Measurements from ENCODE around the gene LGI2. TPM values are rescaled to one million over a fixed set of nuclear protein-coding genes. Genes with fewer than 3 reads are reported as not detected.
"Not testable (repeated sequence)": the region's sequence is repeated elsewhere in the genome, so short reads cannot be mapped to it uniquely, and the experiment has no call there.

The LGI2 gene
- total RNA-seq, 6 experiments from 2014 or later, result not detected

DNA sequence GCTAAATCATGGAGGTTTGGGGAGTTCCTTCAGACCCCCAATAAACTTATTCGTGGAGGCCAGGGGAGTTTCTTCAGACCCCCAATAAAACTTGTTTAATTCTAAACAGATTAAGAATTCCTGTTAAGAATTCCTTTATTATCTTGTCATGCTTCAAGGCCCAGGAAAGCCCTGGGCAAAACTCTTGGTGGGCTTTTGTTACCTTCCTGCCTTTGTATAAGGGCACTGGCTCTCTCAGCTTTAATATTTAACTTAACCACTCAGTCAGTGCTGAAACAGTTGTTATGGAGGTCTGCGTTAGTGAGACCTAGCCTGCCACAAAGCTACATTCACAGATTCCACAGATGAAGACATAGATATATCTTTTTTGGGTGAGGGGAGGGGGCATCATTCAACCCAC, 29.0 kb upstream of the LGI2 start:
- H3K36me3 Mint-ChIP-seq (ENCODE audit: low read depth), result no peaks in the 10 kb centered on the region
- H3K9me3 Mint-ChIP-seq, result no peaks in the 10 kb centered on the region
- TF ChIP-seq, protein P1, sequence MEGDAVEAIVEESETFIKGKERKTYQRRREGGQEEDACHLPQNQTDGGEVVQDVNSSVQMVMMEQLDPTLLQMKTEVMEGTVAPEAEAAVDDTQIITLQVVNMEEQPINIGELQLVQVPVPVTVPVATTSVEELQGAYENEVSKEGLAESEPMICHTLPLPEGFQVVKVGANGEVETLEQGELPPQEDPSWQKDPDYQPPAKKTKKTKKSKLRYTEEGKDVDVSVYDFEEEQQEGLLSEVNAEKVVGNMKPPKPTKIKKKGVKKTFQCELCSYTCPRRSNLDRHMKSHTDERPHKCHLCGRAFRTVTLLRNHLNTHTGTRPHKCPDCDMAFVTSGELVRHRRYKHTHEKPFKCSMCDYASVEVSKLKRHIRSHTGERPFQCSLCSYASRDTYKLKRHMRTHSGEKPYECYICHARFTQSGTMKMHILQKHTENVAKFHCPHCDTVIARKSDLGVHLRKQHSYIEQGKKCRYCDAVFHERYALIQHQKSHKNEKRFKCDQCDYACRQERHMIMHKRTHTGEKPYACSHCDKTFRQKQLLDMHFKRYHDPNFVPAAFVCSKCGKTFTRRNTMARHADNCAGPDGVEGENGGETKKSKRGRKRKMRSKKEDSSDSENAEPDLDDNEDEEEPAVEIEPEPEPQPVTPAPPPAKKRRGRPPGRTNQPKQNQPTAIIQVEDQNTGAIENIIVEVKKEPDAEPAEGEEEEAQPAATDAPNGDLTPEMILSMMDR (IDR thresholded peaks at IDR 0.05), result no peak
- H3K27ac Mint-ChIP-seq, result no peak overlapping the region
- H3K4me3 Mint-ChIP-seq, result no peak overlapping the region
- no peak for DNase-seq
- H3K4me1 Mint-ChIP-seq (ENCODE audit: low read depth), result peaks cover 9% of the 10 kb centered on the region; the same call in 1 of the 2 replicates
- peaks cover 22% of the 10 kb centered on the region for H3K27me3 Mint-ChIP-seq (ENCODE audit: insufficient read depth)

DNA sequence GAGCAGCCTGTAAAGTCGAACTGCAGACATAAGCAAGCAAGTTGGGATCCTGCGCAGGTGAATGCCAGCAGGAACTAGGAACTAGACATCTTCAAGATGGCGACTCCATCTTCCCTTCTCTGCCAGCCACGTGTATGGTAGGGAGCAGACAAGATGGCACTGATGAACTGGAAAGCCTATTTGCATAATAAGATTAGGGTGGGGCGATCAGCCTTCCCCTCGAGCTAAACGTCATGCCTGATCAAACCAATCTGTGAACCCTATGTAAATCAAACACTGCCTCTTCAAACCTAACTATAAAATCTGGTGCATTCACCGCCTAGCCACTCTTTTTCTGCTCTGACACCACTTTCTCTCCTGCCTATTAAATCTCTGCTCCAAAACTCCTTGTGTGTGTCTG, 28.1 kb upstream of the LGI2 start:
- H3K36me3 Mint-ChIP-seq (ENCODE audit: low read depth), result no peaks in the 10 kb centered on the region
- H3K9me3 Mint-ChIP-seq, result no peaks in the 10 kb centered on the region
- H3K4me3 Mint-ChIP-seq, result no peak overlapping the region
- no peak overlapping the region for H3K27ac Mint-ChIP-seq
- no peak for DNase-seq
- TF ChIP-seq, protein P1 (IDR thresholded peaks at IDR 0.05), result no peak
- H3K27me3 Mint-ChIP-seq (ENCODE audit: insufficient read depth), result peaks cover 30% of the 10 kb centered on the region
- H3K4me1 Mint-ChIP-seq (ENCODE audit: low read depth), result peaks cover 9% of the 10 kb centered on the region; the same call in 1 of the 2 replicates

DNA sequence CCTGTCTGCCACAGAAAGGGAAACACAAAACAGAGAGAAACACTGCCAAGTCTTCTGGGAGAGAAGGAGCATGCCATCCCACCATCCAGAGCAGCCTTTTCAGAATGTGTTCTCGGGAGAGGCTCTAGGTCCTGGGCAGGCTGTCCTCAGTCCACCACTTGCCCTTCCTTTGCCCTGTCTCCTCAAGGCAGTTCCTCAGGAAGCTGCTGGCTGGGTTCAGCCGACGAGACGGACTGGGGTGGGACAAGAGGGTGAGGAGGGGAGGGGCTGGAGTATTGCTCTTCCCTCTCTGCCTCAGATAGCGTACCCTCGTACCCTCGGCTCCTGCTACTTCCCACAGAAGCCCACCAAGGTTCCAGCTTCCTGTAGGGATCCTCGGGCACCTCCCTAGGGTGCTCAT, 26.6 kb upstream of the LGI2 start:
- H3K4me1 Mint-ChIP-seq (ENCODE audit: low read depth), result peaks cover 9% of the 10 kb centered on the region; the same call in 1 of the 2 replicates
- no peak overlapping the region for H3K27ac Mint-ChIP-seq
- no peaks in the 10 kb centered on the region for H3K9me3 Mint-ChIP-seq
- no peak overlapping the region for H3K4me3 Mint-ChIP-seq
- TF ChIP-seq, protein P1 (IDR thresholded peaks at IDR 0.05), result no peak
- H3K36me3 Mint-ChIP-seq (ENCODE audit: low read depth), result no peaks in the 10 kb centered on the region
- no peak for DNase-seq
- H3K27me3 Mint-ChIP-seq (ENCODE audit: insufficient read depth), result peaks cover 28% of the 10 kb centered on the region

DNA sequence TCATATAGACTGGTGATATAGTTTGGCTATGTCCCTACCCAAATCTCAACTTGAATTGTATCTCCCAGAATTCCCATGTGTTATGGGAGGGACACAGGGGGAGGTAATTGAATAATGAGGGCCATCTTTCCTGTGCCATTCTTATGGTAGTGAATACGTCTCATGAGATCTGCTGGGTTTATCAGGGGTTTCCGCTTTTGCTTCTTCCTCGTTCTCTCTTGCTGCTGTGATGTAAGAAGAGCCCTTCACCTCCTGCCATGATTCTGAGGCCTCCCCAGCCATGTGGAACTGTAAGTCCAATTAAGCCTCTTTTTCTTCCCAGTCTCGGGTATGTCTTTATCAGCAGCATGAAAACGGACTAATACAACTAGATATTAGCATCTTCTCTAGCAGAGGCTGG, 21.3 kb upstream of the LGI2 start:
- not testable (repeated sequence) for H3K4me1 Mint-ChIP-seq (ENCODE audit: low read depth); H3K9me3 Mint-ChIP-seq; DNase-seq; H3K36me3 Mint-ChIP-seq (ENCODE audit: low read depth); H3K27ac Mint-ChIP-seq; H3K4me3 Mint-ChIP-seq
- peaks cover 29% of the 10 kb centered on the region for H3K27me3 Mint-ChIP-seq (ENCODE audit: insufficient read depth)

- Mint-ChIP-seq H3K27ac (no peak overlapping the region), H3K36me3 (ENCODE audit: low read depth) (no peaks in the 10 kb centered on the region), H3K4me3 (no peak overlapping the region), H3K9me3 (peaks cover 5% of the 10 kb centered on the region; the same call in 1 of the 2 replicates), H3K27me3 (ENCODE audit: insufficient read depth) (peaks cover 27% of the 10 kb centered on the region), H3K4me1 (ENCODE audit: low read depth) (no peaks in the 10 kb centered on the region)
- TF ChIP-seq, protein P1 (IDR thresholded peaks at IDR 0.05), result no peak
- DNase-seq, result no peak
These were observed 20.8 kb upstream of the LGI2 start for GRCh38 chr4:25051534-25051933.

DNA sequence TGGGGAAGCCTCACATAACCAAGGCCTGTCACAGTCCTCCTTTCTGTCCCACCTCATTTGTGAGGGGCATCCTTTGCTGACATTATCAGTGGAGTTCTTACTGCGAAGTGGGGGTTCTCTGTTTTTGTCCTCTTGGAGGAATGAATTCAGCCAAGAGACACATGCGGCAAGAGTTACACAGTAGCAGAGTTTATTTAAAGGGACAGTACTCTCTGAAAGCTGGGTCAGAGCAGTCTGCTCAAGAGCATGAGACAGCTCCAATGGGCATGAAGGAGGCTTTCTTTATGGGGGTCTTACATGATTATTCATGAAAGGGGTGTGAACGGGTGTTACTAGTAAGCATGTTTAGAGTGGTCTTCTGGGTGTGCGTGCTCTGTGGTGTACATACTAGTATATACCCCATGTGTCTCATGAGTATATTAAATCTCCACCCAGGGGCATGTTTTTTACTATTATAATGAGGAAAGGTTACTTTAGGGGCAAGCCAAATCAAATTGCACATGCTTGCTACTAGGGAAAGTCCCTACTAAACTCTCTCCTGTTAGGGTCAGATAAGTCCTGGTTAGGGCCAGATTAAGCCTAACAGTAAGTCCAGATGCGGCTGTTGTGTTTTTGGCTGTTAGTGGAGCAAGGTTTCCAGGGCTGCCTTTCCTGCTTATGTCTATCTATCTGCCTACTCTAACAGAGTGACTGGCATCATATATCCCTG, 19.8 kb upstream of the LGI2 start:
- H3K36me3 Mint-ChIP-seq (ENCODE audit: low read depth), result no peaks in the 10 kb centered on the region
- TF ChIP-seq, protein P1 (IDR thresholded peaks at IDR 0.05), result no peak
- no peaks in the 10 kb centered on the region for H3K4me1 Mint-ChIP-seq (ENCODE audit: low read depth)
- H3K9me3 Mint-ChIP-seq, result peaks cover 5% of the 10 kb centered on the region; the same call in 1 of the 2 replicates
- H3K27ac Mint-ChIP-seq, result no peak overlapping the region
- H3K27me3 Mint-ChIP-seq (ENCODE audit: insufficient read depth), result peaks cover 27% of the 10 kb centered on the region
- no peak overlapping the region for H3K4me3 Mint-ChIP-seq
- DNase-seq, result no peak
